Liver (tissue), 3 donors: ENCODE results near the gene HENMT1.
"Not testable (repeated sequence)": the region's sequence is repeated elsewhere in the genome, so short reads cannot be mapped to it uniquely, and the experiment has no call there.

Experiments used
- EGR1 ChIP-seq, 2 donors: IDR thresholded peaks; 2 replicates each; pipeline ENCODE4 v1.6.1; 2016 to 2018; ENCODE audit warnings: antibody characterized with exemption in 2 of 2, low read depth in 2 of 2
- GABPA ChIP-seq, 2 donors: IDR thresholded peaks in 1 of 2; conservative IDR thresholded peaks in 1 of 2; 2 replicates each; pipeline ENCODE4 v1.6.1; 2016; ENCODE audit warnings: antibody characterized with exemption in 2 of 2, mild to moderate bottlenecking in 1 of 2, moderate library complexity in 1 of 2
- JUND ChIP-seq, 2 donors: IDR thresholded peaks; 2 replicates each; pipeline ENCODE4 v1.6.1; 2016; ENCODE audit warnings: antibody characterized with exemption in 2 of 2
- RAD21 ChIP-seq, 2 donors: IDR thresholded peaks; 2 replicates each; pipeline ENCODE4 v1.6.1; 2016; ENCODE audit warnings: antibody characterized with exemption in 2 of 2, mild to moderate bottlenecking in 2 of 2
- RXRA ChIP-seq, 2 donors: IDR thresholded peaks; 2 replicates each; pipeline ENCODE4 v1.6.1; 2017 to 2018; ENCODE audit warnings: antibody characterized with exemption in 2 of 2, mild to moderate bottlenecking in 1 of 2
- SP1 ChIP-seq: IDR thresholded peaks from 2 replicates; pipeline ENCODE4 v1.6.1; 2018; ENCODE audit warnings: antibody characterized with exemption, mild to moderate bottlenecking
- YY1 ChIP-seq: IDR thresholded peaks from 2 replicates; pipeline ENCODE4 v1.6.1; 2016; ENCODE audit warnings: antibody characterized with exemption, mild to moderate bottlenecking
- TF ChIP-seq, protein P1 (sequence below): fragments of 150-350 bp; IDR thresholded peaks from 2 replicates; pipeline ENCODE4 v1.5.1; 2017; ENCODE audit warnings: improper control_type of control experiment, low read depth, low read length; ENCODE audit not compliant: missing input control
- TF ChIP-seq, protein P2 (sequence below): IDR thresholded peaks from 2 replicates; pipeline ENCODE4 v1.6.1; 2016; ENCODE audit warnings: antibody characterized with exemption
- TF ChIP-seq, protein P3 (sequence below): IDR thresholded peaks from 2 replicates; pipeline ENCODE4 v1.6.1; 2016; ENCODE audit warnings: antibody characterized with exemption
- donor health status: healthy.
- donor health status: healthy.

DNA sequence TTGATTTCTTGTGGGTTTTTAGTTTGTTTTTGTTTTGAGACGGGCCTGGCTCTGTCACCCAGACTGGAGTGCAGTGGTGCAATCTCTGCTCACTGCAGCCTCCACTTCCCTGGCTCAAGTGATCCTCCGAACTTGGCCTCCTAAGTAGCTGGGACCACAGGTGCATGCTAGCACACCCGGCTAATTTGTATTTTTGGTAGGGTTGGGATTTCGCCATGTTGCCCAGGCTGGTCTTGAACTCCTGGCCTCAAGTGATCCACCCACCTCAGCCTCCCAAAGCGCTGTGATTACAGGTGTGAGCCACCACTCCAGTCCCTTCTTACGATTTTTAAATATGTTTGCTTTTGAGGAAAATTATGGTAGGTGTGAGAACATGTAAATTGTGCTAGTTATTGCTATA, 41.2 kb upstream of the HENMT1 start:
- TF ChIP-seq, protein P1, sequence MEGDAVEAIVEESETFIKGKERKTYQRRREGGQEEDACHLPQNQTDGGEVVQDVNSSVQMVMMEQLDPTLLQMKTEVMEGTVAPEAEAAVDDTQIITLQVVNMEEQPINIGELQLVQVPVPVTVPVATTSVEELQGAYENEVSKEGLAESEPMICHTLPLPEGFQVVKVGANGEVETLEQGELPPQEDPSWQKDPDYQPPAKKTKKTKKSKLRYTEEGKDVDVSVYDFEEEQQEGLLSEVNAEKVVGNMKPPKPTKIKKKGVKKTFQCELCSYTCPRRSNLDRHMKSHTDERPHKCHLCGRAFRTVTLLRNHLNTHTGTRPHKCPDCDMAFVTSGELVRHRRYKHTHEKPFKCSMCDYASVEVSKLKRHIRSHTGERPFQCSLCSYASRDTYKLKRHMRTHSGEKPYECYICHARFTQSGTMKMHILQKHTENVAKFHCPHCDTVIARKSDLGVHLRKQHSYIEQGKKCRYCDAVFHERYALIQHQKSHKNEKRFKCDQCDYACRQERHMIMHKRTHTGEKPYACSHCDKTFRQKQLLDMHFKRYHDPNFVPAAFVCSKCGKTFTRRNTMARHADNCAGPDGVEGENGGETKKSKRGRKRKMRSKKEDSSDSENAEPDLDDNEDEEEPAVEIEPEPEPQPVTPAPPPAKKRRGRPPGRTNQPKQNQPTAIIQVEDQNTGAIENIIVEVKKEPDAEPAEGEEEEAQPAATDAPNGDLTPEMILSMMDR, result not testable (repeated sequence)
- not testable (repeated sequence) for TF ChIP-seq RAD21 (IDR thresholded peaks at IDR 0.05); EGR1 (IDR thresholded peaks at IDR 0.05; ENCODE audit: low read depth in 2 of 2); GABPA (IDR thresholded peaks at IDR 0.05 in 1 of 2, conservative IDR thresholded peaks at IDR 0.05 in 1 of 2); SP1; YY1; JUND (IDR thresholded peaks at IDR 0.05); RXRA (IDR thresholded peaks at IDR 0.05)
- TF ChIP-seq, protein P2, sequence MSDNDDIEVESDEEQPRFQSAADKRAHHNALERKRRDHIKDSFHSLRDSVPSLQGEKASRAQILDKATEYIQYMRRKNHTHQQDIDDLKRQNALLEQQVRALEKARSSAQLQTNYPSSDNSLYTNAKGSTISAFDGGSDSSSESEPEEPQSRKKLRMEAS, result not testable (repeated sequence)
- TF ChIP-seq, protein P3, sequence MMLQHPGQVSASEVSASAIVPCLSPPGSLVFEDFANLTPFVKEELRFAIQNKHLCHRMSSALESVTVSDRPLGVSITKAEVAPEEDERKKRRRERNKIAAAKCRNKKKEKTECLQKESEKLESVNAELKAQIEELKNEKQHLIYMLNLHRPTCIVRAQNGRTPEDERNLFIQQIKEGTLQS, result not testable (repeated sequence)
